Gastroesophageal sphincter (tissue), 4 donors: Measurements from ENCODE around the gene NOX3. TPM values are rescaled to one million over a fixed set of nuclear protein-coding genes. Genes with fewer than 3 reads are reported as not detected.
"Not testable (repeated sequence)": the region's sequence is repeated elsewhere in the genome, so short reads cannot be mapped to it uniquely, and the experiment has no call there.

Source experiments
- ATAC-seq: fragments of 150-250 bp; one replicate; pipeline ENCODE4 v1.9.1; 2016; ENCODE audit warnings: mild to moderate bottlenecking, moderate library complexity
- H3K27ac ChIP-seq, 4 donors: fragments of 200-600 bp; sonication (generic) in 3 of 4; 1 replicate in 3 of 4; 2 replicates in 1 of 4; pipeline ENCODE4 v1.5.1; 2016 to 2019
- H3K27me3 ChIP-seq: fragments of 200-600 bp; sonication (generic); one replicate; pipeline ENCODE4 v1.5.1; 2019
- H3K36me3 ChIP-seq, 2 donors: fragments of 200-600 bp; sonication (generic); one replicate each; pipeline ENCODE4 v1.5.1; 2019; ENCODE audit warnings: control low read depth in 1 of 2
- H3K4me1 ChIP-seq, 3 donors: fragments of 200-600 bp; sonication (generic); 1 replicate in 2 of 3; 2 replicates in 1 of 3; pipeline ENCODE4 v1.5.1; 2016 to 2019; ENCODE audit warnings: control low read depth in 2 of 3
- H3K4me3 ChIP-seq, 2 donors: fragments of 200-600 bp; sonication (generic); one replicate each; pipeline ENCODE4 v1.5.1; 2019; ENCODE audit warnings: mild to moderate bottlenecking in 1 of 2, moderate library complexity in 1 of 2
- H3K9me3 ChIP-seq, 3 donors: fragments of 200-600 bp; sonication (generic); one replicate each; pipeline ENCODE4 v1.5.1; 2017 to 2019; ENCODE audit warnings: control low read depth in 2 of 3
- EP300 ChIP-seq: sonication (generic); formaldehyde crosslinking; IDR thresholded peaks from one replicate; pipeline ENCODE4 v1.6.1; 2017; ENCODE audit warnings: antibody characterized with exemption, mild to moderate bottlenecking
- POLR2A ChIP-seq, 2 donors: fragments of 450-650 bp; IDR thresholded peaks; one replicate each; pipeline ENCODE4 v1.6.1; 2017; ENCODE audit warnings: antibody characterized with exemption in 2 of 2, mild to moderate bottlenecking in 2 of 2, moderate library complexity in 1 of 2
- POLR2AphosphoS5 ChIP-seq: sonication (generic); formaldehyde crosslinking; IDR thresholded peaks from one replicate; pipeline ENCODE4 v1.6.1; 2017; ENCODE audit warnings: antibody characterized with exemption
- WGBS, 2 donors: methylation state at CpG; one replicate each; pipeline ENCODE4 v1.1.5; 2018; ENCODE audit warnings: low coverage in 1 of 2; 5-methylcytosine and 5-hydroxymethylcytosine counted together
- total RNA-seq, 4 donors: library from RNA; depleted of rRNA; stranded (reverse); fragments of >200 nt; gene quantifications; one replicate each; pipeline ENCODE4 v1.1.0, GENCODE V29; 2016
- TF ChIP-seq, protein P1 (sequence below), 4 experiments: fragments of 200-600 bp in 2 of 4; fragments of 450-650 bp in 2 of 4; sonication (generic) in 1 of 4; IDR thresholded peaks; one replicate each; pipeline ENCODE4 v1.5.1; 2017 to 2019; ENCODE audit warnings: antibody characterized with exemption in 4 of 4, mild to moderate bottlenecking in 2 of 4, moderate library complexity in 2 of 4

NOX3 gene
- total RNA-seq, 4 donors from 2014 or later: 0.54 TPM; not detected in 3

DNA sequence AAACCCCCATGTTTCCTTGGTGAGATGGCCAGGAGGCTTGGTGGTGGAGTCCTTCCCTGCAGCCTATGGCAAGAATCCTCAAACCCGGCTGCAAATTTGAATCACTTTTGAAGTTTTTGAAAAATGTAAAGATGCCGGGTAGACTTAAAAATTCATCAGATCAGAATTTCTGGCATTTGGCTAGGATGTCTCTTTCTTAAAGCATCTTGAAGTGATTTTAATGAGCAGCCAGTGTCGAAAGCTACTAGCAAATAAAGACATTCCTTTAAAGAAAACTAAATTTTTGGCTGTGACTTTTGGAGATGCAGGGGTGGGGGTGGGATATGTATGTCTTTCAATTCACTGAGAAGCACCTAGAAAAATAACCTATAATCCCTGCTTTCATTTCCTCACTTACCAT is 25.6 kb upstream of the NOX3 start:
- no peaks in the 10 kb centered on the region for H3K36me3 ChIP-seq
- 56 to 68% methylated on average over 3 of the region's 3 CpGs for WGBS, 2 donors
- no peaks in the 10 kb centered on the region for H3K27me3 ChIP-seq
- no peaks in the 10 kb centered on the region for H3K9me3 ChIP-seq
- H3K4me1 ChIP-seq: no peaks in the 10 kb centered on the region
- ATAC-seq: no peak
- H3K4me3 ChIP-seq: no peak overlapping the region
- H3K27ac ChIP-seq: no peak overlapping the region
- TF ChIP-seq POLR2AphosphoS5: no peak
- no peak for TF ChIP-seq EP300
- no peak for TF ChIP-seq POLR2A (IDR thresholded peaks at IDR 0.05)
- TF ChIP-seq, protein P1, sequence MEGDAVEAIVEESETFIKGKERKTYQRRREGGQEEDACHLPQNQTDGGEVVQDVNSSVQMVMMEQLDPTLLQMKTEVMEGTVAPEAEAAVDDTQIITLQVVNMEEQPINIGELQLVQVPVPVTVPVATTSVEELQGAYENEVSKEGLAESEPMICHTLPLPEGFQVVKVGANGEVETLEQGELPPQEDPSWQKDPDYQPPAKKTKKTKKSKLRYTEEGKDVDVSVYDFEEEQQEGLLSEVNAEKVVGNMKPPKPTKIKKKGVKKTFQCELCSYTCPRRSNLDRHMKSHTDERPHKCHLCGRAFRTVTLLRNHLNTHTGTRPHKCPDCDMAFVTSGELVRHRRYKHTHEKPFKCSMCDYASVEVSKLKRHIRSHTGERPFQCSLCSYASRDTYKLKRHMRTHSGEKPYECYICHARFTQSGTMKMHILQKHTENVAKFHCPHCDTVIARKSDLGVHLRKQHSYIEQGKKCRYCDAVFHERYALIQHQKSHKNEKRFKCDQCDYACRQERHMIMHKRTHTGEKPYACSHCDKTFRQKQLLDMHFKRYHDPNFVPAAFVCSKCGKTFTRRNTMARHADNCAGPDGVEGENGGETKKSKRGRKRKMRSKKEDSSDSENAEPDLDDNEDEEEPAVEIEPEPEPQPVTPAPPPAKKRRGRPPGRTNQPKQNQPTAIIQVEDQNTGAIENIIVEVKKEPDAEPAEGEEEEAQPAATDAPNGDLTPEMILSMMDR (IDR thresholded peaks at IDR 0.05): no peak

- H3K9me3 ChIP-seq: peaks cover 0 to 6% (median 0%) of the 10 kb centered on the region in 3 donors
- H3K27ac ChIP-seq: no peak overlapping the region
- ATAC-seq: no peak
- no peaks in the 10 kb centered on the region for H3K4me1 ChIP-seq
- TF ChIP-seq EP300: no peak
- no peak for TF ChIP-seq POLR2A (IDR thresholded peaks at IDR 0.05)
- no peaks in the 10 kb centered on the region for H3K36me3 ChIP-seq
- 73 to 82% methylated on average over 3 to 8 of the region's 8 CpGs for WGBS, 2 donors
- H3K4me3 ChIP-seq: no peak overlapping the region
- H3K27me3 ChIP-seq: no peaks in the 10 kb centered on the region
Observed at GRCh38 chr6:155473741-155474140, 18.1 kb upstream of the NOX3 start.

DNA sequence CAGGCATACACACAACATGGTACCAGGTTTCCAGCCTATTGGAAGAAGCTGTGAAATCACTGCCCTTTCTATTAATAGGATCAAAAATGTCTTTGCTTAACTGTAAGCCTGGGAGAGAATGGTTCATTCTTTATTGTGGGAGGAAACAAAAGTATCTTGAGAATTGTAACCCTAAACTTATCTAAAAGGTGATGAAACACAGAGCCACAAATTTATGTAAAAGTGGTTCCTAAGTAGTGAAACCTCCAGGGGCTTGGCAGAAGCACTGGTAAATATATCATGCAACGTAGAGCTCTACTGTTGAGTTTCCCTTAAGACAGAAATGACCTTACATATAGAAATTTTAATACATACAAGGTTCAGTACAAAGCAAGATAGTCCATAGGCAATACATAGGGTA is 17.2 kb upstream of the NOX3 start:
- no peak for TF ChIP-seq POLR2AphosphoS5
- TF ChIP-seq, protein P1 (IDR thresholded peaks at IDR 0.05): no peak
- TF ChIP-seq POLR2A (IDR thresholded peaks at IDR 0.05): no peak
- TF ChIP-seq EP300: no peak
- Histone ChIP-seq H3K4me1 (no peaks in the 10 kb centered on the region), H3K27me3 (no peaks in the 10 kb centered on the region), H3K4me3 (no peak overlapping the region), H3K9me3 (peaks cover 0 to 14% (median 0%) of the 10 kb centered on the region in 3 donors), H3K36me3 (no peaks in the 10 kb centered on the region), H3K27ac (no peak overlapping the region)
- ATAC-seq: no peak
- WGBS, 2 donors: 73% methylated on average over 1 of the region's 1 CpG; no CpG with 5 or more reads in 1 of the 2 donors

GRCh38 chr6:155470979-155471616 is 15.5 kb upstream of the NOX3 start:
- H3K4me3 ChIP-seq, H3K36me3 ChIP-seq, H3K27ac ChIP-seq, H3K27me3 ChIP-seq, ATAC-seq, H3K4me1 ChIP-seq: not testable (repeated sequence)
- WGBS, 2 donors: 77 to 92% methylated on average over 3 to 5 of the region's 5 CpGs
- H3K9me3 ChIP-seq: peaks cover 0 to 17% (median 0%) of the 10 kb centered on the region in 3 donors

DNA sequence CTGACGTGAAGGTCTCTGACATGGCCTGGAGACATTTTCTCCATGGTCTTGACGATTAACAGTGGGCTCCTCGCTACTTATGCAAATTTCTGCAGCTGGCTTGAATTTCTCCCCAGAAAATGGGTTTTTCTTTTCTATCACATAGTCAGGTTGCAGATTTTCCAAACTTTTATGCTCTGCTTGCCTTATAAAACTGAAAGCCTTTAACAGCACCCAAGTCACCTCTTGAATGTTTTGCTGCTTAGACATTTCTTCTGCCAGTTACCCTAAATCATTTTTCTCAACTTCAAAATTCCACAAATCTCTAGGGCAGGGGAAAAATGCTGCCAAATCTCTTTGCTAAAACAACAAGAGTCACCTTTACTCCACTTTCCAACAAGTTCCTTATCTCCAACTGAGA is 12.9 kb upstream of the NOX3 start:
- H3K4me1 ChIP-seq, ATAC-seq, H3K27ac ChIP-seq, H3K36me3 ChIP-seq, H3K4me3 ChIP-seq, H3K27me3 ChIP-seq: not testable (repeated sequence)
- H3K9me3 ChIP-seq: peaks cover 0 to 17% (median 0%) of the 10 kb centered on the region in 3 donors
- WGBS, 2 donors: 80 to 90% methylated on average over 1 to 3 of the region's 3 CpGs

GRCh38 chr6:155466539-155466938 is 10.9 kb upstream of the NOX3 start:
- H3K36me3 ChIP-seq: no peaks in the 10 kb centered on the region
- H3K9me3 ChIP-seq: peaks cover 0 to 17% (median 0%) of the 10 kb centered on the region in 3 donors
- no peak overlapping the region for H3K27ac ChIP-seq
- no peak overlapping the region for H3K4me3 ChIP-seq
- no peaks in the 10 kb centered on the region for H3K4me1 ChIP-seq
- no peaks in the 10 kb centered on the region for H3K27me3 ChIP-seq
- ATAC-seq: no peak
- TF ChIP-seq POLR2A (IDR thresholded peaks at IDR 0.05) (no peak), POLR2AphosphoS5 (no peak), EP300 (no peak)
- TF ChIP-seq, protein P1 (IDR thresholded peaks at IDR 0.05): no peak
- 83 to 100% methylated on average over 3 of the region's 3 CpGs for WGBS, 2 donors
